GM19239 (cell line): Measurements from ENCODE around the gene MYH9.
A peak's percentile ranks its signal among the peaks of the same experiment; 100 is the strongest.
"Not testable (repeated sequence)": the region's sequence is repeated elsewhere in the genome, so short reads cannot be mapped to it uniquely, and the experiment has no call there.

Experiments
- DNase-seq: peaks from one replicate; pipeline ENCODE4 v3.0.0; 2011; ENCODE audit warnings: low spot score; ENCODE audit not compliant: insufficient read length
- FAIRE-seq: peaks from 2 replicates; lab custom pipeline; 2011; peaks lifted over from hg19 to GRCh38; lab: Jason Lieb, UNC

MYH9 gene

DNA sequence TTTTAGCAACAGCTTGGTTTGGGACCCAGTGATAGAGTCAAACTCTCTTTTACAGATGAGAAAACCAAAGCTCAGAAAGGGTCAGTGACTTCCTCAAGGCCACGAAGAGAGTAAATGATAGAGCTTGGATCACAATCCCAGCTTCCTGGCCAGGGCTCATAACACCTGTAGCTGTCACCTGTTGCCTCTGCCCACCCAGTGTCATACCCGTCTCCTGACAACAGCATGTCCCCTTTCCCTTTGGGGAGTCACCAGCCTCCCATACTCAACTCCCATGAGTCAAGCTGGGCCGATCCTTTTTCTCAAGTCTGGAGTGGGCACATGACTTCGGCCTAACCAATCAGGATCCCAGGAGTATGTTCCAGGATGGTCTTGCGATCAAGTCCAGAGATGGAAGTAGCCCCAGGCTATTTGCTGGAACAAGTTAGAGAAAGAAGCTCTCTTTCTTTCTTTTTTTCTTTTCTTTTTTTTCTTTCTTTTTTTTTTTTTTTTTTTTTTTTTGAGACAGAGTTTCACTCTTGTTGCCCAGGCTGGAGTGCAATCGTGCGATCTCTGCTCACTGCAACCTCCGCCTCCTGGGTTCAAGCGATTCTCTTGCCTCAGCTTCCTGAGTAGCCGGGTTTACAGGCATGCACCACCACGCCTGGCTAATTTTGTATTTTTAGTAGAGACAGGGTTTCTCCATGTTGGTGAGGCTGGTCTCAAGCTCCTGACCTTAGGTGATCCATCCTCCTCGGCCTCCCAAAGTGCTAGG lies 27.8 kb upstream of the MYH9 start:
- DNase-seq (no peak), FAIRE-seq (no peak)

DNA sequence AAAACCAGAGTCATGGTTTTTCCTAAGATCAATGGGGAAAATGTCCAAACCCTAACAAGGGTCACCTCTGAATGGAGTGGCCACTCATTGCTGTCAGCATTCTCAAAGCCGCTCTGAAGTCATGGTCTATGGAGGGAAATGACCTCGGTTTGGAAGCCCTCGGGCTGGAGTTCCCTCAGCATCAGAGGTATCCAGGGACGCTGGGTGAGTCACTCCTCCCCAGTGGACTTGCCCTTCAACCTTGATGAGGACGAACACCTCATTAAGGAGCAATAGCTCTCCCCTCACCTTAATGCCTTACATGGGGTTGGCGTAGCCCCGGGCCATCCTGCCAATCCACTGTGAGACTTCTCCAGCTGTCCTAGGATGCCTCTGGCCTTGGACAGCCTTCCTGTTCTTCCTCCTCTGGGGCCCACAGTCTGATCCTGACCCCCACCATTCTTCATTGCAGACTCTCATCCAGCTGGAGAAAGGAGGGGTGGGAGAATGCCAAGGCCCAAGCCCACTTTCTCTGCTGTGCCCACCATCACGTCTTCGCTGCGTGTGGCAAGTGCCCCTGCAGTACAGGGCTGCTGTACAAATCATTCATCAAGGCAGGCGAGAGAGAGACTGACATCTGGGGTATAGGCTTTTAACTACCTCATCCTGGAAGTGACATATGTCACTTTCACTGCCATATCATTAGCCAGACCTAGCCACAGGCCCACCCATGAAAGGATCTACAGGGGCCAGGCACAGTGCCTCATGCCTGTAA lies 25.4 kb upstream of the MYH9 start:
- FAIRE-seq: no peak
- DNase-seq: no peak

DNA sequence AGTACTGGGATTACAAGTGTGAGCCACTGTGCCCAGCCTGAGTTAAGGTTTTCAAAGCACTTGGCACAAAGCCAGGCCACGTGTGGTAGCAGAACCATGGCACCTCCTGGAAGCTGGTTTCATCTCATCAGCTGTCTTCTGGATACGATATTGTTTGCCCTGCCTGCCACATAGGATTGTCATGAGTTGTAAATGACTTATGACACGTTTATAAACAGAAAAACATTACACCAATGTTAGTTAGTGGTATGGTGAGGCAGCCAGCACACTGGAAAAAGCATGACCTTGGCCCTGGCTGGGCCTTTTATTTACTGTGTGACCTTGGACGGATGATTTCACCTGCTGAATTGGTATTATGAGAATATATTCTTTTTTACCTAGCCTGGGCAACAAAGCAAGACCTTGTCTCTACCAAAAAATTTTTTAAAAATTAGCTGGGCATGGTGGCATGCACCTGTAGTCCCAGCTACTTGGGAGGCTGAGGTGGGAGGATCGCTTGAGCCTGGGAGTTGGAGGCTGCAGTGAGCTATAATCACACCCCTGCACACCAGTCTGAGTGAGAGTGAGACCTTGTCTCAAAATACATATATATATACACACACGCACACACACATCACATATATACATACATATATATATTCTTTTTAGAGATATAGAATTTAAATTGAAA lies 24.0 kb upstream of the MYH9 start:
- DNase-seq (no peak), FAIRE-seq (no peak)

DNA sequence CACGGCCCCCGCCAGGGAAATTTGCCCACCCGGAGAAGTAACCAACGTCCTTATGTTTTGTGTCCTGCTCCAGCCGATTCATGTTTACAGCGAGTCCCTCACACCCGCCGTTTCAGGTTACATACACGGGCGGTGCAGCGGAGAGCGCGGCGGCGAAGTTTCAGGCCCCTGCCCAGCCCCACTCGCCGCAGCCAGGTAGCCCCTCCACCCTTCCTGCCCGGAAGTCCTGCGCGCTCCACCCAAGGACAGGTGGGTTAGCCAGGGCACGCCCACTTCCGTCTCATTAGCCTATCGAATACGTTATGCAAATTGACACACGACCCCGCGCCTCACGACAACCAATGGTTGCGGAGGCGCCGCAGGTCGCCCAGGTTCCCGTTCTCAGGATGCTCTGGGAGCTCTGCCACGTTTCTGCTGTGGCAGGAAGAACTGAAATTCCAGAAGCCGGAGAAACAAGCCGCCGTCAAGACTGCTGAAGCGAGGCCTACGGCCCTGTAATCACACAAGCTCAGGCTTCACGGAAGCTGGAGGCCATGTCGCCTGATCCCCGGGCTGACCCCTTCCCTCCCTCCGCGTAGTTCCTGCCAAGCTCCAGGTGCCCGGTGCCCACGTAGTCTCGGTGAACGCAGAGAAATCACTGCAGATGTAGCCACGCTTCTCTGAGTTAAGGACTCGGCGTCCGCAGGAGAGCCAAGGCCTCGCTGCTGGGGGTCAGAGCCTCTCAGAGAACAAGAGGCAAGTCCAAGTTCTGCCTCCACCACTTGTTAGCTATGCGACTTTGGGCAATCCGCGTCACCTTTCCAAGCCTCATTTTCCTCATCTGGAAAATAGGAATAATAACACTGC lies 22.4 kb upstream of the MYH9 start:
- DNase-seq: peak; percentile 61
- FAIRE-seq: peak; percentile 70

DNA sequence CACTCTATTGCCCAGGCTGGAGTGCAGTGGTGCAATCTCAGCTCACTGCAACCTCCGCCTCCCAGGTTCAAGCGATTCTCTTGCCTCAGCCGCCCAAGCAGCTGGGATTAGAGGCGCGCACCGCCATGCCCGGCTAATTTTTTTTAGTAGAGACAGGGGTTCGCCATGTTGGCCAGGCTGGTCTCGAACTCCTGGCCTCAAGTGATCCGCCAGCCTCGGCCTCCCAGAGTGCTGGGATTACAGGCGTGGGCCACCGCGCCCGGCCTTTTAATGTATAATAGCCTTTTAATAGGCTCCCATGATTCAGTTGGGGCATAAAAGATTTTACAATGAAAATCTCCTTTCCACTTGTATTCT lies 21.8 kb upstream of the MYH9 start:
- FAIRE-seq, DNase-seq: not testable (repeated sequence)

DNA sequence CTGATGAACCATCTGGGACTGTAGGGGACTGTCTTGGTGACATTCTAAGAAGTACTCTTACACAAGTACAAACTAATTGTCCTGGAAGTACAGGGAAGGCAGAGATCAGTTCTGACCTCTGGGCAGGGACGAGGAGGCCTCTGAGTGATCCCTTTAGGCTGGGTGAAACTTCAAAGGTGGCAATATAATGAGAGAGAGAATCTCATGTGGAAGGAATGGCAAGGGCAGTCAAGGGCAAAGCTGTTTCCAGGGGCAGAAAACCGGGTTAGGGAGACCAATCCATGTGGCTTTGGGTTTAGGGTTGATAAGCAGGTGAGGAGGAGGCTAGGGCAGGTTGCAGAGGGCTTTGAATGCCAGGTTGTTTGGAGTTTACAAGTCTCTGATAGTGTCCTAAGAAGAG lies 21.3 kb upstream of the MYH9 start:
- no peak for DNase-seq
- no peak for FAIRE-seq

DNA sequence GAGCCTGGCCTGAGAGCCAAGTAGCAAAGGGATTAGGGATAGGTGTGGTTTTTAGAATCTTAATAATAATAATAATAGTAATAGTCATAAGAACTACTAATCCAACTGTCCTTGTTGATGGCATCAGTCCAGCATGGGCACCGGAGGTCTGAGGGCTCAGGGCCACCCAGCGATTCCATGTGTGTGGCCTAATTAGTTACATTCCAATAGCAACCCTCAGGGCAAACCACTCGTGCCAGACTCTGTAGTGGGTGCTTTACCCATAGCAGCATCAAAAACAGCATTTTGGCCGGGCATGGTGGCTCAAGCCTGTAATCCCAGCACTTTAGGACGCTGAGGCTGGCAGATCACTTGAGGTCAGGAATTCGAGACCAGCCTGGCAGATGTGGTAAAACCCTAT lies 19.0 kb upstream of the MYH9 start:
- FAIRE-seq: no peak

DNA sequence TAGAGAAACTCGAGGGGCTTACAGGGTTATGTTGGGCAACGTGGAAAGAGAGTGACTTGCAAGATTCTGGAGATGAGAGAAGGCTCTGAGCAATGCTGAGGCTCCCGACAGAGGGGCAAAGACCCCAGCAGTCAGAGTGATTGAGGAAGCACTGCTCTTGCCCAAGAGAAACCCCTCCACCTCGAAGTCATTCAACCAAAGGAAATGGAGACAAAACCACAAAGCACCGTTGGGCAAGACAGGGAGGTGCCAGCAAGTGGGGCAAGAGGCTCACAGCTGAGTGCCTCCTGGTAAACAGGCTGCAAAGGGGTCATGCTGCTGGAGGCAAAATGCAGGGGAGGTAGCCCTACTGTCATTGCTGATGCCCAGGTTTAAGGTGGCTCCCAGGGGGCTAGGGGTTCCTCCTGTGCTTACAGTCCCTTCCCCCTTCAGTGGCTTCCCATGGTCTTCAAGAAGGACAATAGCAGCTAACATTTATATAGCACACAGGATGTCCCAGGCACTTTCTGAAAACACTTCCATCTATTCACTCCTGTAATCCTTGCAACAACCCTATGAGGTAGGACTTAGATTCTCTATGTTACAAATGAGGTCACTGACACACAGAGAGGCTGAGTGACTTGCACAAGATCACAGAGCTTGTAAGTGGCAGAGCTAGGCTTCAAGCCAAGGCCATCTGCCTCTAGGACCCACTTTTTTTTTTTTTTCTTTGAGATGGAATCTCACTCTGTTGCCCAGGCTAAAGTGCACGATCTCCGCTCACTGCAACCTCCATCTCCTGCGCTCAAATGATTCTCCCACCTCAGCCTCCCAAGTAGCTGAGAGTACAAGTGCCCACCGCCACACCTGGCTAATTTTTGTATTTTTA lies 18.1 kb upstream of the MYH9 start:
- FAIRE-seq (no peak), DNase-seq (no peak)

More for the DNA sequence above, 19.0 kb upstream of the MYH9 start:
- no peak for DNase-seq

DNA sequence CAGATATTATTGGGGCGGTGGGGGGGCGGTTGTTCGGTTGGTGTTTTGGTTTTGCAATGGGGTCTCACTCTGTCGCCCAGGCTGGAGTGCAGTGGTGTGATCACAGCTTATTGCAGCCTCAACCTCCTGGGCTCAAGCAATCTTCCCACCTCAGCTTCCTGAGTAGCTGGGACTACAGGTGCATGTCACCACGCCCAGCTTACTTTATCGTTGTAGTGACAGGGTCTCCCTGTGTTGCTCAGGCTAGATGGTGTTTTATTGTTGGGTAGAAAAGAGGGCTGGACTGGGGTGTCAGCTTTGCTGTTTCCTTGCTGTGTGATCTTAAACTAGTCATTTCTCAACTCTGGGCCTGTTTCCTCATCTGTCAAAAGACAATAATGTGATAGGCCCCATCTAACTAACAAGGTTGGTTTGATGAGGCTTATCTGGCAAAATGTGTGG lies 17.5 kb upstream of the MYH9 start:
- no peak for DNase-seq

DNA sequence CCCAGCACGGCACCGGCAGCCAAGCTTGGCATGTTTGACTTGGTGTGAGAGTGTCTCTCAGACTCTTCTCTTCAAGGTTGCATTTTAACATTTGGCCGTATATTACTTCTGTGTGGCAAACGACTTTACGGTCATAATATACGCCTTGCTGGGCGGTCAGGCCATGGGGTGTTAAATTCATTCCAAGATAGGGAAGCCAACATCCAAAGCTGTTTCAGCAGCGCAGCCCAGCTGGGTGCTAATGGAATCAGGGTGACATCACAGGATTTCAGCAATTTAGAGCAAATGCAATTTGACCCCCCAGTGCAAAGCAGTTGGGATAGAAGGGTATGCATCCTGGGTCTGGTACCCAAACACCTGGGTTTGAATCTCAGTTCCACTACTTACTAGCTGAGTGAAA lies 16.7 kb upstream of the MYH9 start:
- FAIRE-seq (no peak), DNase-seq (no peak)

More for the DNA sequence above, 17.5 kb upstream of the MYH9 start:
- FAIRE-seq: no peak

DNA sequence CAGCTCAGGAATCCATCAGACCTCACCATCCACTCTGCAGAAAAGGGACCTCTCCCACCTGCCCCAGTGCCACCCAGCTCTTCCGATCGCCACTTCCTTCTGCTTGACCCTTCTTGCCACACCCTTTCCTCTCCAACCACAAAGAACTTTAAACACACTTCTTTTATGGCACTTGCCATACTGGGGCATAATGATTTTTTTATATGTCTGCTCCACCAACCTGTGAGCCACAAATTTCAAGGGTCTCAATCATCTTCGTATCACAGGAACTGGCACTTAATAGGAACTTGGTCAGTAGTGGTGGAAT lies 11.7 kb upstream of the MYH9 start:
- FAIRE-seq: no peak
- DNase-seq: no peak

DNA sequence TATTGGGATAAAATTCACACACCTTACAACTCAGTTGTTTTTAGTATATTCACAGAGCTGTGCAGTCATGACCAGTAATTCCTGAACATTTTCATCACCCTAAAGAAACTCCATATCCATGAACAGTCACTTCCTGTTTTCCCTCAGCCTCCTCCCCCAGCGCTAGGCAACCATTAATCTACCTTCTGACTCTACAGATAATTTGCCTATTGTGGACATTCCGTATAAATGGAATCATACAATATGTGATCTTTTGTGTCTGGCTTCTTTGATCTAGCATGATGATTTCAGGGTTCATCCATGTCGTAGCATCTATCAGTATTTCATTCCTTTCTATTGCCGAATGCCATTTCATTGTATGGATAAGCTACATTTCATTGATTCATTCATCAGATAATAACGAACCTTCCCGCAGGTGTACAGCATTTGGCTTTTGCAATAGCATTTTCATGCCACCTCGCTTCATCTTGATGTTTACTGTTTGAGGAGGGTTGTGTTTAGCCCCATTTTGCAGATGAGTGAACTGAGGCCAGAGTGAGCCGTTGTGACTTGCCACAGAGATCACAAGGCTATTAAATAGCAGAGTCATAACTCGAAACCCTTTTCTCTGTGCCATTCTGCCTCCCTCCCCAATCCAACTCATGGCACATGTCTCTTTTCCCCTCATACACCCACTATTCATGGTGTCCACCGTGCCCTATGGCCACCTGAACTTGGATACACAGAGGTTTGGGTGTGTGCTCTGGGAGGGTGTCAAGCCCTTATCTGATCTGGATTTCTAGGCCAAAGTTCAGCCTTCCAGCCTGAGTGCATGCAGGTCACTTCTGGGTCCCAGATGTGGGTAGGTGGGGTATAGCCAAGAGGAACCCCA lies 11.1 kb upstream of the MYH9 start:
- FAIRE-seq (no peak), DNase-seq (no peak)

DNA sequence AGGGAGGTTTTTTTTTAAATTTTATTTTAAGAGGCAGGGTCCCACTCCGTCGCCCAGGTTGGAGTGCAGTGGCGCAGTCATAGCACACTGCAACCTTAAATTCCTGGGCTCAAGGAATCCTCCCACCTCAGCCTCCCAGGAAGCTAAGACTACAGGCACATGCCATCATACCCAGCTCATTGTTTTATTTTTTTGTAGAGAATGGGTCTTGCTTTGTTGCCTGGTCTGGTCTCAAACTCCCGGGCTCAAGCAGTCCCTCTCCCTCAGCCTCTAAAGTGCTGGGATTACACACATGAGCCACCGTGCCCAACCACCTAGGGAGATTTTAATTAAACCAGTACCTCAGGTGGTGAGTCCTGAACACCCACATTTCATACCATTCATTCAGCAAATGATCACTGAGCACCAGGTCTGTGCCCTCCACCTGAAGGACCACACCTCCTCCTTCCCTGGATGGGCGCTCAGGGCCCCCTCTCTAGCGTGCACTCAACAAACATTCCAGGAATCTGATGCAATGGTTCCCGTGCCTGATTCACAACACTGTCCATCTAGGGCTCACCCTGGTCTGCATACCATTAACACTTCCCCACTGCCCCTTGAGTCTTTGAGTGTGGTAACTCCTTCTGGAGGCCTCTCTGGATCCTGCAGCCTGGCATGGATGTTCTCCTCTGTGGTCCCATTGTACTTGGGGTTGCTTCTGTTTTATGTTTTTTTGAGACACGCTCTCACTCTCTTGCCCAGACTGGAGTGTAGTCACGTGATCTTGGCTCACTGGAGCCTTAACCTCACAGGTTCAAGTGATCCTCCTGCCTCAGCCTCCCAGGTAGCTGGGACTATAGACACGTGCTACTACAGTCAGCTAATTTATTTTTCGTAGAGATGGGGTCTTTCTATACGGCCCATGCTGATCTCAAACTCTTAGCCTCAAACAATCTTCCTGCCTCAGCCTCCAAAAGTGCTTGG lies 9.6 kb upstream of the MYH9 start:
- no peak for FAIRE-seq
- DNase-seq: no peak

DNA sequence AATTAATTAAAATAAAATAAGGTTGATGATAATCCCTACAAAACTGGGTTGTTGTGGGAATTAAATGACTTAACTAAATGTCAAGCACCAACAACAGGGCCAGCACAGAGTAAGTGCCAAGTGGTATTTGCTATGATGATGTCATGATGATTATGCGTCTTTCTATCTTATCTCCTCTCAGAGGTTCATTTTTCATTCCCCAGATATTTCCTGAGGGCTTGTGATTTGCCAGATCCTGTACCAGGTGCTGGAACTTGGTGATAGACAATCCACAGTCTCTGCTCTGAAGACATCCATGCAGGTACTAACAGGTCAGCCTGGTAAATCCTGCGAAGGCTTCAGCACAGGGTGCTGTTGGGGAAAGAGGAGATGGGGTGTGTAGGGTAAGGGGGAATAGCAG lies 8.1 kb upstream of the MYH9 start:
- DNase-seq (no peak), FAIRE-seq (no peak)

DNA sequence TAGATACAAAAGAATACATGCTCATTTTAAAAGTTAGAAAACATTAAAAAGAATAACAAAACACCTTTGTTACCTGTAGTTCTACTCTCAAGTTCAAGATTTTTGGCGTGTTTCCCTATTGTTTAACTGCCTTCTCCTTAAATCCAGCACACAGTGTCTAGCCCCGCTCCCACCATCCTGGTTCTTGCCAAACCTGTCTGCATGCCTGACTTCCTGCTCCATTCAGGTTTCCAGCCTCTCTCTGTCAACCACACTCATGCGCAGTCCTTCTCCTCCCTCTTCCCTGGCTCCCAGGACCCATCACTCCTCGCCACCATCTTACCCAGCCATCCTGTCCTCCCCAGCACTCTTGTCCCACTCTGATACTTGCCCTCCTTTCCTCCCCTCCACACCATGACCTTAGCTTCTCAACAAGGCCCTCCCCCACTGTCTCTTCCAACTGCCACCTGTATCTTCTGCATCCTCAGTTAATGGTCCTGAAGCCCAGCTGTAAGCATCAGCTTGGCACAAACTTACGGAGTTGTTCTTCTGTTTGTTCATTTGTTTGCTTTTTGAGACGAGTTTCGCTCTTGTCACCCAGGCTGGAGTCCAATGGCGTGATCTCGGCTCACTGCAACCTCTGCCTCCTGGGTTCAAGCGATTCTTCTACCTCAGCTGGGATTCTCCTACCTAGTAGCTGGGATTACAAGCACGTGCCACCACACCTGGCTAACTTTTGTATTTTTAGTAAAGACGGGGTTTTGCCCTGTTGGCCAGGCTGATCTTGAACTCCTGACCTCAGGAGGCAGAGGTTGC lies 7.5 kb upstream of the MYH9 start:
- FAIRE-seq (no peak), DNase-seq (no peak)

DNA sequence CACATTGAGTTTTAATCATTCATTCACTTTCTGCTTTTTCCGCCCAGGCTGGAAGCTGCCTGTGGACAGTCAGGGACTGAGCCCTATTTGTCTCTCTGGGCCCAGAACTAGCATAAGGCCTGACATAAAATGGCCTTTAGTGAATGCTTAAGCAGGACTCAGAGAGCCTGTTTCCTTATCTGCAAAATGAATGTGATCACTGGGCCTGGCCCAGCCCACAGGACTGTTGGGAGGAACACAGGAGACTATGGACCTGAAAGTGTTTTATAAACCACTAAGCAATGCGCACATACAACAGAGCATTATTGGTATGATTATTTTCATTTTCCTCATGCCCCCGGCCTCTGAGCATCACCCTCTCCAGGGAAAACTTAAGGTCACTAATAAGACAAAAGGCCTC lies 3.9 kb upstream of the MYH9 start:
- no peak for FAIRE-seq

DNA sequence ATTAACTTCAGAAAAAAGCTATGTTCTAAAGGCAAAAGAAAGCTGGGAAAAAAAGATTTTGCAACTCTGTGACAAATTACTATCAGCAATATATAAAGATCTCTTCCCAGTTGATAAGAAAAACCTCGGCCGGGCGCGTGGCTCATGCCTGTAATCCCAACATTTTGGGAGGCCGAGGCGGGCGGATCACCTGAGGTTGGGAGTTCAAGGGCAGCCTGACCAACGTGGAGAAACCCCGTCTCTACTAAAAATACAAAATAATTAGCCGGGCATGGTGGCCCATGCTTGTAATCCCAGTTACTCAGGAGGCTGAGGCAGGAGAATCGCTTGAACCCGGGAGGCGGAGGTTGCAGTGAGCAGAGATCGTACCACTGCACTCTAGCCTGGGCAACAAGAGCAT lies 1.4 kb upstream of the MYH9 start:
- not testable (repeated sequence) for FAIRE-seq, DNase-seq

More for the DNA sequence above, 3.9 kb upstream of the MYH9 start:
- no peak for DNase-seq
